GM12891 (cell line): ENCODE measurements around the gene POU4F1.

Experiments
- POLR2A ChIP-seq: IDR thresholded peaks from 2 replicates; pipeline ENCODE4 v1.6.1; 2011; ENCODE audit warnings: low read depth, low read length, control low read depth
- POLR2AphosphoS5 ChIP-seq: IDR thresholded peaks from 2 replicates; pipeline ENCODE4 v1.6.1; 2011; ENCODE audit warnings: low read depth, low read length, control low read depth
- SPI1 ChIP-seq: IDR thresholded peaks from 2 replicates; pipeline ENCODE4 v1.6.1; 2011; ENCODE audit warnings: low read depth, low read length, control low read depth
- TAF1 ChIP-seq: IDR thresholded peaks from 2 replicates; pipeline ENCODE4 v1.6.1; 2011; ENCODE audit warnings: low read depth, low read length, control low read depth

GRCh38 chr13:78652651-78653050 is 49.3 kb upstream of the POU4F1 start:
- TF ChIP-seq POLR2A (no peak), POLR2AphosphoS5 (no peak), TAF1 (no peak), SPI1 (no peak)
